ENCODE results near the gene ATXN7L3.

GRCh38 chr17:44155488-44155887 is 44.2 kb downstream of the ATXN7L3 start:
- no peak for TF ChIP-seq CTCF (IDR thresholded peaks at IDR 0.05)
- TF ChIP-seq POLR2A (IDR thresholded peaks at IDR 0.05), result no peak
